ENCODE results near the gene TBL1Y.
A peak's percentile ranks its signal among the peaks of the same experiment; 100 is the strongest.

The TBL1Y gene

DNA sequence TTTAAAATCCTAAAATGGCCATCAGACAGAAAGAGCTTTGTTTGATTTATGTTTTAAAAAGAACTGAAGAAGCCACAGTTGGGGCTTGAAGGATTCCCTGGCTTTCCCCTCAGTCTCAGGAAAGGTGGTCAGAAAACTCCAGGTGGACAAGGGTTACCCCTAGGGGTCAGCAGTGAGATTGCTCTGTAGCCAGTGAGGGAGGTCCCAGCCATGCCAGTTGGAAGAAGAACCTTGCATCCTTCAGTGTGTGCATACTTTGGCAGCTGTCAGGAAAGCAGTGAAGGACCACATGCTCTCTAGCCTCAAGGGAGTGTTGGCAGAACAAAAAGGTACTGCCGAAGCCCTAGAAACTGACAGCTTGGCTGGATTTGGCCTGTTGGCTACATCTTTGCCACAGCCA is 182.3 kb downstream of the TBL1Y start:
- peak; percentile 22 for DNase-seq

DNA sequence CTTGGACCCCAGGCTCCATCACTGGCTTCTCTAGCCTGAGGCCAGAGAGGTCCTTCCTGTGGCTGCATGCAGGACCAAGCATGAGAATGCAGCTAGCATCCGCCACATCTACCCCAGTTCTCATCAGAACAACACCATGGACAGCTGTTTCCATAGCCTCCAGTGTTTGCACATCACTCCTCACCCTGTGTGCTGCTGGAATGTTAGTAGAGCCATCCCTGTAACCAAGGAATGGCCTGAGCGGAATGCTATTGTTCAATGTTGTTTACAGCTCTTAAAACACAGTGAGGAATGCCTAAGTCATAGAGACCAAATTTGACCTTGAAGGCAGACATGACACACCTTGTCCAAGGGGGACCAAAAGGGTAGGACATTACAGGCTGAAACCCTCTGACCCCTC is 183.9 kb downstream of the TBL1Y start:
- no peak for DNase-seq

DNA sequence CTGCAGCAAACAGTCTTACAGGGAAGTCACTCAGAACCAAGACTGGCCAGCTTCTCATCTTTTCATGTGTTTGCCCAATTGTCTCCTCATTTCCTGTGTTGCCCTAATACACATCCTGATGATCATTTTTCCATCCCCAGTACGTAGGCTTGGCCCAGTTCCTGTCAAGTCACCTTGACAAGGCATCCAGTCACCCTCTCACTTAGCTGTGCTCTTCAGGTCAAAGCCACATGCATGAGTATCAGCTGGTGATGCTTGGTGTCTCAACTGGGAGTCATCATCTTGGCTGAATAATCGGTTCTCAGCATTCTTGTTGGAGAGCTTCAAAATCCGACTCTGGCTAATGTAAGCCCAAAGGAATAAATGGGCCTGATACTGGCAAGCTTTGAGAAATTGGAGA is 186.5 kb downstream of the TBL1Y start:
- DNase-seq, result no peak

DNA sequence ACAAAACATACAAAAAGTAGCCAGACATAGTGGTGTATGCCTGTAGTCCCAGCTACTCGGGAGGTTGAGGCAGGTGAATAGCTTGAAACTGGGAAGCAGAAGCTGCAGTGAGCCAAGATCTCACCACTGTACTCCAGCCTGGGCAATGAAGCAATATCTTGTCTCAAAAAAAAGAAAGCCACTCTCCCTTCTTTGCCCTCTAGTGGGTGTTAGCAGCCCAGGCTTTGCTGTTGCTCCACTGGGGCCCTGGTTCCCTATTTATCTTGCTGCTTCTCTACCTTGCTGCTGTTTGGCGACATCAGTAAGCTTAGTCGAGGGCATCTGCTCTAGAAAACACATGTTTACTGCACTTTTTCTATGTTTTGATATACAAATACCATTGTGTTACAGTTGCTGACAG is 189.2 kb downstream of the TBL1Y start:
- peak; percentile 36 for DNase-seq

DNA sequence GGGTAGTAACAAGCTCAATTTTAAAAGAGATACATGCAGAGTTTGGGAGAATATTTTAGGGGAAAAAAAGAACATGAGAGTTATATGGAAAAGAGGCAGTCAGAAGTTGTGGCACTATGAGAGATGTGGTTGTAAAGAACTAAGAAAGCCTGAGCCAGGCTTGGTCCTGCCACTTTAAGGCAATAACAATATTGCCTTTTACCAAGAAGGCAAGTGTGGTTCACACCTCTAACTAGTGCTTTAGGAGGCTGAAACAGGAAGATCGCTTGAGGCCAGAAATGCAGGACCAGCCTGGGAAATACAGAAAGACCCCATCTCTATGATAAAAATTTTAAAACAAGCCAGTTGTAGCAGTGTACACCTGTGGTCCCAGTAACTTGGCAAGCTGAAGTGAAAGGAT is 192.2 kb downstream of the TBL1Y start:
- DNase-seq, result no peak

DNA sequence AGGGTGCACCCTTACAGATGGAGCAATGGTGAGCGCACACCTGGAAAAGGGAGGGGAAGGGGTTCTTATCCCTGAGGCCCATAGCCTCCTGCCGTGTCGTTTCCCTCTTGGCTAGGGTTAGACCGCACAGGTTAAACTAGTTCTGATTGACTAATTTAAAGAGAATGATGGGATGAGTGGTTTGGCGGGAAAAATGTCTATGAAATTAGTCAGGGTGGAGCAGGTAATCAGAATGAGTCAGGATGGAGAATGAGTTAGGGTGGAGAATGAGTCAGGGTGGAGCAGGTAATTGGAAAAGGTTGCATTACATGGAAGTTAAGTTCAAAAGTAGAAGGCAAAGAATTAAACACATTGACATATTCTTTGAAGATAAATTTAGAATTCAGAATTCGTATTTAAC is 196.7 kb downstream of the TBL1Y start:
- DNase-seq, result no peak

DNA sequence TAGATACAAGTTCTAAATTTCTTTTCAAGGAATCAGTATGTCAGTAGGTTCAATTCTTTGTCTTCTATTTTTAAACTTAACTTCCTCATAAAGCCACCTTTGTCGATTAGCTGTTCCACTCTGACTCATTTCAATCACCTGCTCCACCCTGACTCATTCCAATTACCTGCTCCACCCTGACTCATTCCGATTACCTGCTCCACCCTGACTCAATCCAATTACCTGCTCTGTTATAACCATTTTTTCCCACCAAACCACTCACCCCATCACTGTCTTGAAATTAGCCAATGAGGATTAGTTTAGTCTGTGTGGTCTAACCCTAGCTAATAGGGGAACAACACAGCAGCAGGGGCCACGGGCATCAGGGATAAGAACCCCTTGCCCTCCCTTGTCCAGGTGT is 199.6 kb downstream of the TBL1Y start:
- DNase-seq, result no peak

DNA sequence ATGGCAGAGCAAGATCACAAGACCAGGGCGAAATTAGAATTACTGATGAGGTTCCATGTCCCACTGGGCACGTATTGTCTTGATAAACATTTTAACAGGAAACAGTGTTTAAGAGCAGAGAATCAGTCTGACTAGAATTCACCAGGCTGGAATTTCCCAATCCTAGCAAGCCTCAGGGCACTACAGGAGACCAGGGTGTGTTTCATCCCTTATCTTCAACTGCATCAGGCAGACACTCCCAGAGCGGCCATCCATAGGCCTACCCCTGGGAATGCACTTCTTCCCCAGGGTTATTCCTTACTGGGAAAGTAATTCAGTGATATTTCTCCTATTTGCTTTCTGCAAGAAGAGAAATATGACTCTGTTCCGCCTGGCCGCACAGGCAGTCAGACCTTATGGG is 205.4 kb downstream of the TBL1Y start:
- no peak for DNase-seq

DNA sequence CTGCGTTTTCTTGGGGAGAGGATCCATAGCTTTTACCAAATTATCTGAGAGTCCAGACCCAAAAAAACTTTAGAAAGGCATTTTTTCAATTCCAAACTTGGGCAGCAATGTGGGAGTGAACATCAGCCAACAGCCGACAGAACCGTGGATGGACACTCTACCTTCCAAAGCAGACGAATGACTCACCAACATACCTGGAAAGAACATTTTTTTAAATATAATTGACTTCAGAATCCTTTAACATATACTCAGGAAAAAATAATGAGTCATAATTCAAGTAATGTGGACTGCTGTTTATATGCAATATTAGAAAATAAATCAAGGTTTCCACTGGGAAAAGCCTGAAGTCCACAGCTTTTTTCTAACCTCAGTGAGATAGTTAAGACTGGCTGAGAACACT is 211.7 kb downstream of the TBL1Y start:
- DNase-seq, result no peak

DNA sequence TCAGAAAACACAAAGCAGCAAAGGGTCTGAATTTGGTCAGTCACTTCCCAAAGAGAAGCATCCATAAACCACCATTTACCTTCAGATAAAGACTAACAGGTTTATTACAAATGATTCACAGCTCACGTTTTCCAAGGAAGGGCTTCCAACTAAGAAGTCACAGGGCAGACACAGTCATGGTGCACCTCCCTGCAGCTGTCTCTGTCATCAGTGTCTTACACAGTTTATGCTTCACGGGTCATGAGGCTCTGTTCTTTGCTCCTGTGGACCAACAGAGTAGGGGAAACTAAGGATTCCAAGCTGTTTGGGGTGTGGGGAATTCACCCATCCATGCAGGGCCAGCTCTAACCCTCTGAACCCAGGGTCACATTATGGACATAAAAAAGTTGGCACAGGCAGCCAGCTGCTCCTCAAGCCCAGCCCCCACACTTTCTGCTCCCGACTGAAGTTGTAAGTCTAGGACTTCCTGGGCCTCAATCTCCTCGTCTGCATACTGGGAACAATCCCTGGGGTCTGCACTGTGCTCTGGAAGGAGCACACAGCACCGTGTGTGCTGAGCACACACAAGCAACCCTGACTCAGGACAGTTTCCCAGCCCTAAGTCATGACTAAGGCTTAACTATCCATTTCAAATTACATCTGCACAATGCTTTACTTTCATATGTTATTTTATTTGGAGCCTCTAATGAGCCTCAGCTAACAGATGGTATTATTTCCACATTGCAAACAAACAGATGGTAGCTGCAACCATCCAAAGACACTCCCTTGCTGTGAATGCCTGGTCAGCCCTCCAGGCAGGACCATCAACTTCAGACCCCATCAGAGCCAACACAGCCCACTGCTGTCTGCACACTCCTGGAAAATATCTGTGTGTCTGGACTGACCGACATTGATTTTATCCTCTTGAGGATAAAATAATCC is 214.9 kb downstream of the TBL1Y start:
- DNase-seq, result no peak

DNA sequence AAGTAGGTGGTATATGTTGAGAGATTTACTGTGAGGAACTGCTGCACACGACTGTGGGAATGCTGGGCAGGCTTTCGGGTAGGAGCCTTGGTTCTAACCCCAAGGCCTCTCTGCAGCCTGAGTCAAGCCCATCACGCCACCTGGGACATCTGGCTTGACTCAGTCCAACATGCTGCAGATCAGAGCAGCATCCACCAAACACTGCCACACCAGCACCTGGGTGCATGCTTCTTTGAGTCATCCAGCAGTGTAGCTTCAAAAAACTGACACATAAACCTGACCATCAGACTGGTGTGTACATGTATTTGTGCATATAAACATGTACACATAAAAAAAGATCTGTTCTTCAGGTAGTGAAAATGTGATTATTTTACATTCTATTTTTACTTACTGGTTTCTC is 217.7 kb downstream of the TBL1Y start:
- no peak for DNase-seq
